UCSD-AML1 (cell line): Measurements from ENCODE around the gene ZNF324.

Source experiments
- DNase-seq: peaks from one replicate; lab custom pipeline; 2025; ENCODE audit not compliant: unreplicated experiment; lab: John Stamatoyannopoulos, UW

The ZNF324 gene

DNA sequence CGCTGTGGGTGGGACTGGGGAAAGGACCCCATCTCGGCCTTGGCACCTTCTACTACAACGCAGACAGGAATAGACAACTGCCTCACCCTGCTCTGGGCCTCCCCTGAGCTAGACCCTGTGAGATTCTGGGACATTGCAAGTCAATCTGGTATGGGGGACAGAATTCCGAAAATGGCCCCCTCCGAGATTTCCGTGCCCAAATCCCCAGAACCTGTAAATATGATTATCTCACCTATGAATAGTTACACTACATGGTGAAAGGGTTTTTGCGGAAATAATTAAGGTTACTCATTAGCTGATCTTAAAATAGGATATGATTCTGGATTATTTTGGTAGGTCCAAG lies 53.3 kb downstream of the ZNF324 start:
- DNase-seq: no peak

DNA sequence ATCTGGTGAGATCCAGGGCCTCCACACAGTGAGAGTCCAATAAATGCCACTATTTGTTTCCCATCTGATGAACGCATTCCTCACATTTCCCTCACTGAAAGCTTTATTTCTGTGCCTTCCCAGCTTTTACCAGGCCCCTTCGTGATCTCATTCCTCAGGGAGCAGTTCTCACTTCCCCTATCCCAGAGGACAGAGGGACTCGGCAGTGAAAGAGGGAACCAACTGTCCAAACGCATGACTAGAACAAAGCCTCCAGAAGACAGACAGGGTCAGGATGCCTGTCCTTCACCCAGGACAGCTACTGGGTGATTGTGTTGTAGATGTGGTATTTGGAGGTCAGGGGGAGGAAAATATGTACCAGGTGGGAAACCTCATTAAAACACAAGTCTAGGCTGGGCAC lies 54.8 kb downstream of the ZNF324 start:
- DNase-seq: no peak

DNA sequence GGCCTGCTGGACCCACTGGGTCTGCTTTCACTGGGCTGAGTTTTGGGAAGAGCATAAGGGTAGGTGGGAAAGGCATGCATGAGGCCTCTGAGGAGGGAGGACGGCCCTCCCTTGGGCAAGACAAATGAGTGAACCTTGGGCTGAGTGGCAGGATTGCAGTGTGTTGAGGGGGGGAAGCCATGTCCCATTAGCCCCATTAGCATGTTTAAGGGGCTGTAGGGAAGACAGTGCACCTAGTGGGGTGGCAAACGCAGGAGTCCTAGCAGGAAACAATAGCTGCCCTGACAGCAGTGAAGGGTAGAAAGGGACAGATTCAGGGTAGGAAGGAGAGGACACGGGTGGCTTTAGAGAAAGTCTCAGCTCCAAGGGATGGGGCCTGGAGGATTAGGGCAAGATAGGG lies 55.8 kb downstream of the ZNF324 start:
- DNase-seq: no peak
